Osteoblast (primary cell): ENCODE measurements around the gene SCYGR5. TPM values are rescaled to one million over a fixed set of nuclear protein-coding genes. Genes with fewer than 3 reads are reported as not detected.

Source experiments
- DNase-seq: peaks from one replicate; pipeline ENCODE4 v3.0.0; 2011; ENCODE audit warnings: low spot score, mixed read lengths; ENCODE audit not compliant: insufficient read length; ENCODE audit errors: missing footprints
- H2AFZ ChIP-seq: 2 replicates; pipeline ENCODE4 v1.6.0; 2011; ENCODE audit warnings: mild to moderate bottlenecking, low read length
- H3K27ac ChIP-seq: 2 replicates; pipeline ENCODE4 v1.5.1; 2011; ENCODE audit warnings: mild to moderate bottlenecking, low read depth, low read length, moderate library complexity
- H3K27me3 ChIP-seq: 2 replicates; pipeline ENCODE4 v1.6.0; 2012; ENCODE audit warnings: mild to moderate bottlenecking, control low read depth, inconsistent platforms, low read length, moderate library complexity; ENCODE audit not compliant: insufficient read depth
- H3K36me3 ChIP-seq: 2 replicates; pipeline ENCODE4 v1.5.1; 2011; ENCODE audit warnings: mild to moderate bottlenecking, low read length, control low read depth, moderate library complexity; ENCODE audit not compliant: insufficient read depth
- H3K4me1 ChIP-seq: 2 replicates; pipeline ENCODE4 v1.5.1; 2011; ENCODE audit warnings: mild to moderate bottlenecking, low read length, control low read depth, moderate library complexity; ENCODE audit not compliant: insufficient read depth
- H3K4me2 ChIP-seq: 2 replicates; pipeline ENCODE4 v1.6.0; 2011; ENCODE audit warnings: mild to moderate bottlenecking, low read length; ENCODE audit not compliant: insufficient read depth
- H3K4me3 ChIP-seq: fragments of 200-600 bp; sonication (generic); 3 replicates; pipeline ENCODE4 v1.5.1; 2012; ENCODE audit warnings: mild to moderate bottlenecking, low read length, inconsistent platforms; ENCODE audit not compliant: insufficient read depth
- H3K79me2 ChIP-seq: 2 replicates; pipeline ENCODE4 v1.6.0; 2012; ENCODE audit warnings: mild to moderate bottlenecking, low read length, control low read depth, inconsistent platforms; ENCODE audit not compliant: insufficient read depth
- H3K9me3 ChIP-seq: 2 replicates; pipeline ENCODE4 v1.5.1; 2011; ENCODE audit warnings: low read depth, low read length, control low read depth
- H4K20me1 ChIP-seq: 2 replicates; pipeline ENCODE4 v1.6.0; 2012; ENCODE audit warnings: mild to moderate bottlenecking, low read length, control low read depth; ENCODE audit not compliant: insufficient read depth
- CTCF ChIP-seq: IDR thresholded peaks from 2 replicates; pipeline ENCODE4 v1.5.1; 2011; ENCODE audit warnings: mild to moderate bottlenecking, low read depth, low read length, moderate library complexity; ENCODE audit errors: extremely low read depth
- total RNA-seq: library from RNA; depleted of rRNA; stranded (reverse); fragments of >200 nt; gene quantifications from 2 replicates; pipeline ENCODE4 v1.2.3, GENCODE V29; 2012

The SCYGR5 gene
- total RNA-seq, 1 donor: not detected

GRCh38 chr2:227661025-227661649 is 5.5 kb upstream of the SCYGR5 start:
- Histone ChIP-seq H3K4me3 (no peak overlapping the region), H3K9me3 (no peaks in the 10 kb centered on the region), H3K4me2 (no peak overlapping the region), H2AFZ (no peak overlapping the region), H3K79me2 (no peaks in the 10 kb centered on the region), H3K27ac (no peak overlapping the region), H4K20me1 (no peaks in the 10 kb centered on the region), H3K27me3 (no peaks in the 10 kb centered on the region), H3K36me3 (no peaks in the 10 kb centered on the region), H3K4me1 (peaks cover 15% of the 10 kb centered on the region)
- TF ChIP-seq CTCF: no peak
- DNase-seq: no peak

GRCh38 chr2:227661827-227662226 is 4.8 kb upstream of the SCYGR5 start:
- H3K4me1 ChIP-seq: peaks cover 13% of the 10 kb centered on the region
- no peaks in the 10 kb centered on the region for H3K79me2 ChIP-seq
- H4K20me1 ChIP-seq: no peaks in the 10 kb centered on the region
- H3K27ac ChIP-seq: no peak overlapping the region
- H3K4me2 ChIP-seq: no peak overlapping the region
- H2AFZ ChIP-seq: no peak overlapping the region
- DNase-seq: no peak
- no peaks in the 10 kb centered on the region for H3K36me3 ChIP-seq
- H3K9me3 ChIP-seq: no peaks in the 10 kb centered on the region
- TF ChIP-seq CTCF: no peak
- no peaks in the 10 kb centered on the region for H3K27me3 ChIP-seq
- H3K4me3 ChIP-seq: no peak overlapping the region

- H2AFZ ChIP-seq: no peak overlapping the region
Measured at GRCh38 chr2:227665189-227665940, 1.2 kb upstream of the SCYGR5 start.

More at GRCh38 chr2:227665189-227665940, 1.2 kb upstream of the SCYGR5 start:
- Histone ChIP-seq H3K4me1 (no peaks in the 10 kb centered on the region), H3K36me3 (no peaks in the 10 kb centered on the region), H3K4me3 (no peak overlapping the region), H3K79me2 (no peaks in the 10 kb centered on the region), H3K27me3 (no peaks in the 10 kb centered on the region), H4K20me1 (no peaks in the 10 kb centered on the region), H3K4me2 (no peak overlapping the region), H3K27ac (no peak overlapping the region), H3K9me3 (no peaks in the 10 kb centered on the region)
- DNase-seq: no peak
- no peak for TF ChIP-seq CTCF
